Measurements from ENCODE around the gene IRF2BP2. TPM values are rescaled to one million over a fixed set of nuclear protein-coding genes. Genes with fewer than 3 reads are reported as not detected.
A peak's percentile ranks its signal among the peaks of the same experiment; 100 is the strongest.

Gene IRF2BP2
- total and polyA plus RNA-seq, 2 of the 13 experiments (the other 11 are each of a cell fraction or from before 2014, with no cell fraction given): 140 to 147 TPM

- TF ChIP-seq BRF2 (CRISPR knock-in tag; IDR thresholded peaks at IDR 0.05) (peak; percentile 85; the same call in 1 of the 2 replicates), RORA (CRISPR knock-in tag; IDR thresholded peaks at IDR 0.05) (no peak), ZNF879 (CRISPR knock-in tag; IDR thresholded peaks at IDR 0.05) (no peak), ZNF563 (CRISPR knock-in tag; IDR thresholded peaks at IDR 0.05) (peak; percentile 34; the same call in 1 of the 2 replicates), ZNF572 (CRISPR knock-in tag; IDR thresholded peaks at IDR 0.05) (no peak), MAFK (conservative IDR thresholded peaks at IDR 0.05 in 1 of 2, IDR thresholded peaks at IDR 0.05 in 1 of 2; ENCODE audit: low read length in 2 of 2) (peak; percentile 80 to 92), PRDM4 (CRISPR knock-in tag; IDR thresholded peaks at IDR 0.05; ENCODE audit: borderline replicate concordance) (no peak), SSRP1 (CRISPR knock-in tag; IDR thresholded peaks at IDR 0.05) (peak; percentile 84; the same call in 1 of the 2 replicates), BCL3 (CRISPR knock-in tag; IDR thresholded peaks at IDR 0.05) (peak; percentile 98), ASH2L (IDR thresholded peaks at IDR 0.05; ENCODE audit: insufficient read length, low read depth, low read length) (peak; percentile 55), NFE2L2 (IDR thresholded peaks at IDR 0.05; ENCODE audit: low read length) (peak; percentile 38; the same call in 1 of the 2 replicates), ZBTB4 (CRISPR knock-in tag; IDR thresholded peaks at IDR 0.05; ENCODE audit: borderline replicate concordance) (peak; percentile 99; the same call in 1 of the 2 replicates), MTA3 (CRISPR knock-in tag; IDR thresholded peaks at IDR 0.05) (no peak), SNRNP70 (IDR thresholded peaks at IDR 0.05; ENCODE audit: low read depth, low read length) (no peak), PHF21A (CRISPR knock-in tag; IDR thresholded peaks at IDR 0.05) (peak; percentile 98), ZNF850 (CRISPR knock-in tag; conservative IDR thresholded peaks at IDR 0.05) (no peak), NFATC3 (CRISPR knock-in tag; IDR thresholded peaks at IDR 0.05) (0 out of 2 replicates have a peak, but pooled peaks have one; percentile 69), PHF5A (CRISPR knock-in tag; IDR thresholded peaks at IDR 0.05; ENCODE audit: low read depth, unreplicated experiment) (peak; percentile 42), ZNF501 (CRISPR knock-in tag; IDR thresholded peaks at IDR 0.05) (peak; percentile 98), ZNF784 (CRISPR knock-in tag; IDR thresholded peaks at IDR 0.05; ENCODE audit: borderline replicate concordance) (no peak)
These were observed 33.3 kb upstream of the IRF2BP2 start (continued) for GRCh38 chr1:234643111-234643849.

Data from HepG2 (cell line).